NCI-H1417 treated with DMSO at 0.1 percent for 48 hours (cell line): ENCODE measurements around the gene MYLK2.
"Not testable (repeated sequence)": the region's sequence is repeated elsewhere in the genome, so short reads cannot be mapped to it uniquely, and the experiment has no call there.

Experiments used
- DNase-seq: peaks from one replicate; lab custom pipeline; 2025; lab: John Stamatoyannopoulos, UW

MYLK2 gene

DNA sequence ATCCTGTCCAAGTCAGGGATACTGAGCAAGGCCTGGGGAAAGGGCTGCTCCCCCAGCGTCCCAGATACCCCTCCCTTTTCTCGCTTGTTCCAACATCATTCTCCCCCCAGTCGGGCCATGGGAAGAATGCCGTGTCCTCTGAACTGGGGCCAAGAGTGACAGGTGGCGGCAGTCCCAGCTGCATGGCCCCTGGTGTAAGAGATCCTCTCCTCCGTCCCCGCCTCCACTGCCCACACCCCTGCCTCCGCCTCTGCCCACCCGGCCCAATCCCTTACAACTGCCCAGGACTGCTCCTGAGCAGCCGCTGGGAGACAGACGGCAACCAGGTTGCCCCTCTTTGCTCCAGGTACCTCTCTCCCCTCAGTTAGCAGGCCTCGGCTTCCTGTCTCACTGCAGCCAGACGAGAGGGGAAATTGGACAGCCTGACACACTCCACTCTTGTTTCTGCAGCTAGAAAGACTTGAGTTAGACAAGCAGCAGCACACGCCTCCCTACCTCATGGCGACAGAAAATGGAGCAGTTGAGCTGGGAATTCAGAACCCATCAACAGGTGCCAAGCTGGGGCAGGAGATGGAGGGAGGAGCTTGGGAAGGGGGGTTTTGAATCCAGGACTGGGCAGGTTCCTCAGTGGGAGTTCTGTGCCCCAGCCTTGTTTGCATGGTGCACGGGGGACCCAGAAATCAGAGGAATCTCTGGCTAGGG is at the start of gene MYLK2:
TSS of gene MYLK2 (plus strand) at position 274 of the 702 bp plus-strand sequence. CDS start at position 499, 225 bp downstream.
- DNase-seq: no peak

DNA sequence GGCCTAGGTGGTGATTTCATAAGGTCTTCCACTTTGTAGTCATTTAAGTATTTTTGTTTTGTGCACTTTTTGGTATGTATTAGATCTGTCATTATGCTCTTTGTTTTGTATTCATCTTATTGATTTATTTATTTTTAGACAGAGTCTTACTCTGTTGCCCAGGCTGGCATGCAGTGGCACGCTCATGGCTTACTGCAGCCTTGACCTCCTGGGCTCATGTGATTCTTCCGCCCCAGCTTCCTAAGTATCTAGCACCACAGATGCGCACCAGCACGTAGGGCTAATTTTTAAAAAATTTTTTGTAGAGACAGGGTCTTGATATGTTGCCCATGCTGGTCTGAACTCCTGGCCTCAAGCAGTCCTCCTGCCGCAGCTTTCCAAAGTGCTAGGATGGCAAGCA is 49.5 kb upstream of the MYLK2 start:
- no peak for DNase-seq

DNA sequence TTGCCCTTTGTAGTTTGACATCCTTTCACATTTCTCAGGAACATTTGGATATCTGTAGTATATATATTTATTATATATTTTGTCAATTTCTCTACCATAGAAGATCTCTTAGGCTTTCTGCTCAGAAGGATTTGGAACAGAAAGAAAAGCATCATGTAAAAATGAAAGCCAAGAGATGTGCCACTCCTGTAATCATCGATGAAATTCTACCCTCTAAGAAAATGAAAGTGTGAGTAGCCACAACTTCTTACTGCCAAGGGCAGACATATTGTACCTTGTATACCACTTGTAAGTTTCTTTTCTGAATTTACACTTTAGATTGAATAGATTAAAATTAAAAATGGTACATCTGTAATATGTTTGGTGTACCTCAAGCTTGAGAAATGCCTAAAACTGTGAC is 48.9 kb upstream of the MYLK2 start:
- DNase-seq: no peak

DNA sequence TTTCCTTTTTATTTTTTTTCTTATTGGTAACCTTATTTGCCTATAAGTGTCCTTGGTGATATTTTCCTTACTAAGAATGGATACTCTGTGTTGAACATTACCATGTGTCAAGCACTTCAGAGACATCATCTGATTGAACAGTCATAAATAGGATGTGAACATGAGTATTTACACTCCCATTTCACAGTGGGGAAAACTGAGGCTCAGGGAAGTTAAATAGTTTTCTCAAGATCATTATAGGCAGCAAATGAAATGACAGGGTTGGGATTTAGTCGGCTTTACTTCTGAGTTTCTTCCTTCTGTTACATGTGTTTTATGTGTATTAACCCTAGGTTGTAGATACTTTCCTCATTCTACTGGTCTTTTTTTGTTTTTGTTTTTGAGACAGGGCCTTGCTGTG is 44.7 kb upstream of the MYLK2 start:
- no peak for DNase-seq

DNA sequence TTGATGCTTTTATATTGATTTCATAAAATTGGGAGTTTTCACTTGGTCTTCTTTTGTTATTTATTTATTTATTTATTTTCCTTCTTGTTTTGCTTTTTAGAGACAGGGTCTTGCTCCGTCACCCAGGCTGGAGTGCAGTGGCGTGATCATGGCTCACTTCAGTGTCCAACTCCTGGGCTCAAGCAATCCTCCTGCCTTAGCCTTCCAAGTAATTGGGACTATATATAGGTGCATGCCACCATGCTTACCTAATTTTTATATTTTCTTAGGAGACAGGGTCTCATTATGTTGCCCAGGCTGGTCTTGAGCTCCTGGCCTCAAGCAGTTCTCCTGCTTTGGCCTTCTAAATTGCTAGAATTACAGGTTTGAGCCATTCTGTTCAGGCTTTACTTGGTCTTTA is 38.3 kb upstream of the MYLK2 start:
- no peak for DNase-seq

DNA sequence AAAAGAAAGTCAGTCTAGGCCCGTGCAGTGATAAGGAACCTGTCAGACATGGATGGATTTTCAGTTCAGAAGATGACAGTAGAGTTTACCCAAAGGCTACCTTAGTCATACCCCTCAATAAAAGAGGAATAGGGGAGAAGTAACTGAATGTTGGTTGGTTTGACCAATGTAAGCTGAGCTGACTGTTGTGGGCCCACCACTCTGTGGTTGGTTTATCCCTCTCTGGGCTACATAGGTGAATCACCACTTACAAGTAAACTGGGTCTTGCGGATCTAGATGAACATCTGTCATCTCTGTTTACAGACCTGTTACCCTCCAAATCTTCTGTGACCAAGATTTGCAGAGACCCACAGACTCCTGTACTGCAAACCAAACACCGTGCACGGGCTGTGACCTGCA is 37.2 kb upstream of the MYLK2 start:
- DNase-seq: no peak

DNA sequence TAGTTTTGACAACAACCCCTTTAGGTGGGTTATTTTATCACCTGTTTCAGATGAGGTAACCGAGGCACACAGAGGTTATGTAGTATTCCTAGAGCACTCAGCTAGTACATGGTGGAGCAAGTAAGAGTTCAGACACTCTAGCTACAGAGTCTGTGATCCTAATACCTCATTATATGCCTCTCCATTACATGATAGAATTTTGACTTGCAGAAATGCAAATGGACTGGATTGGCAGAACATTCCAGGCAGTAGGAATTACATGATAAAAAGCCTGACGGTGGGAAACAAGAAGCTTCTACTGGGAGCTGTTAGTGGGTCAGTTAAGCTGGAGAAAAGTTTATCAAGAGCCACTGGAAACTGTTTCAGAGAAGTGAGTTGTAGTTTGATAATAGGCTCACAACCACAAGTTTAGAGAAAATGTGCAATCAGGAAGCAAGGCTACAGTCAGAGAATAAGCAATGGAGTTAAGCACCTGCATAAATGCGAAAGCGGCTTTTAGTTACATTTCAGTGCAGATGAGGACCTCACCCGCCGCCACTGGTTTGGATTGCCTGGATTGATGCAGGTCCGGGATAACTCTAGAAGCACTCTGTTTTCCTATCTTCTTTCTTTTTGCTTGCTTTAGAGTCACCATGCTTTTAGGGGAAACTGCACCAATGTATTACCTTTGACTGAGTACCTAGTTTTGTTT is 34.7 kb upstream of the MYLK2 start:
- no peak for DNase-seq

DNA sequence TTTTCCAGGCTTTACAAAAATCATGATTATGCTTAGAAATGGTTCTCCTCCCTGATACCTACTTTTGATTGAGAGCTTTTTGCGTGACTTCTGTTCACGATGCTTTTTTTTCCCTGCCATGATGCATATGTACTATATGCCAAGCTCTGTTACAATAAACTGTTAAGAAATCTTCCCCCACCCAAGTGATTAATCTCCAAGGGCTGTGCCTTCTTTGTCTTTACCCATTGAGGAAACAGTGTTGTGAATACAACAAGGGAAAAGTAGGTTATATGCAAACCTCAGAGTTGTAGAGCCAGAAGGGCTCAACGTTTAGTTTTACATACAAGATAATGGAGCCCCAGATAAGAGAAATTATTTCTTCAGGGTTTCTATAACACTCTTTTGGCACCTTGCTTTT is 34.1 kb upstream of the MYLK2 start:
- no peak for DNase-seq

DNA sequence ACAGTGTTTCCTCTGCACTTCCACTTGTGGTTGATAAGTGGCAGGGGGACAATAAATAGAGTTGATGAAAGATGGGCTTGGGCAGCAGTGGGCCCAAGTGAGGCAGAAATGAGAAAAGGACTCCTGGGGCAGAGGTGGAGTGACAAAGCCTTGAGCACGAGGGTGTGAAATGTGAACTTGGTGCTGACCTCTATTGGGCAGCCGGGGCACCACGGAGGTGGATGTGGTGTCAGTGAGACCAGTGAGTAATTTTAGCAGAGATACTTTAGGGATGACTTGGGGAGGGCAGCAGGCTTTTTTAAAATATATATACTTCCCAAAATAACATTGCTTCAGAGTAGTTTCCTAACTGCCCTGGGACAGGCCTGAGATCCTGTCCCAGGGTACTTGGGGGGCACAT is 30.6 kb upstream of the MYLK2 start:
- DNase-seq: no peak

DNA sequence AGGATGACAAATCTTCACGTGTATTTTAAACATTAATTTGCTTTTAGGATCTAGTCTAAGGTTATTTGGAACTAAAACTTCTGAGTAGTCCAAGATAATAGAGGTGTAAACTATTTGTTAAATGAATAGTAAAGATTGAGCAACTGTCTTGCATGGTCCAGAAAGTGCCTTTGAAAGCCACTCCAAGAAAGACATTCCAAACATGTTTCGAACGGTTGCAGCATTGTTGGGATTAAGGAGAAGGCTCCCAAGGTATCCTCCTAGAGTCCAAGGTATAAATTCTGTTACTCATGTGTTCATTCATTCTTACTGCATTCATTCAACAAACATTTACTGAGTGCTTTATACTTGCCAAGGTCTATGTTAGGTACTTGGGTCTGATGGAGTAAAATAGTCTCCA is 28.8 kb upstream of the MYLK2 start:
- no peak for DNase-seq

DNA sequence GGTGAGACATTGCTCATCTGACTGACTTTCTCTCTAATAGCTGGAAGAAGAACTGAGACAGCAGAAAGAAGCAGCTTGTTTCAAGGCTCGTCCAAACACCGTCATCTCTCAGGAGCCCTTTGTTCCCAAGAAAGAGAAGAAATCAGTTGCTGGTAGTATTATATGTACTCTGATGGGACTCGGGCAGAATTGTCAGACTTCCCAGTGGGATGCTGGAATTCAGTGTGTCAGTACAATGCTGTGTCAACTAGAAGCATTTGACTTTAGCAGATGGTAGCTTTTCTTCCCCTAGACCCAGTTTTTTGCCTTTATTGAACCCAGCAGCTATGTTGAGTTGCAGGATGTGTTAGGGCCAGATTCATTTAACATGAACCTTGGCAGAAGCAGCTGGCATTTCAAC is 21.8 kb upstream of the MYLK2 start:
- no peak for DNase-seq

DNA sequence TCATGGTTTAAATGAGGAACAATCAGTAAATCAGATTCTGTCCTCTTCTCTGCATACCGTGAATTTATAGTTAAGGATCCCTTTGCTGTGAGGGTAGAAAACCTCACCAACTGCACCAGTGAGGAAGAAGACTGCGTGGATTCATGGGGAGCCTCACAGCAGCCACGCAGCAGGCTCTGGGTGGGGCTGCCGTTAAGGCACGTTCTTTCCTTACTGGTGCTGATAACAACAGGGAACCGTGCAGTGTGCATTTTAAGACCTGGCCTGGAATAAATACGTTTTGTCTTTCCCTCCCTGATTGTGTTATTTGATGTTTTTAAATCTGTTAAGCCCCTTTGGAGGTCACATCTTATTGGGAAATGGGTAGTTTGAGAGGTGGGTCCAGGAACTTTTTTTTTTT is 17.6 kb upstream of the MYLK2 start:
- DNase-seq: no peak

DNA sequence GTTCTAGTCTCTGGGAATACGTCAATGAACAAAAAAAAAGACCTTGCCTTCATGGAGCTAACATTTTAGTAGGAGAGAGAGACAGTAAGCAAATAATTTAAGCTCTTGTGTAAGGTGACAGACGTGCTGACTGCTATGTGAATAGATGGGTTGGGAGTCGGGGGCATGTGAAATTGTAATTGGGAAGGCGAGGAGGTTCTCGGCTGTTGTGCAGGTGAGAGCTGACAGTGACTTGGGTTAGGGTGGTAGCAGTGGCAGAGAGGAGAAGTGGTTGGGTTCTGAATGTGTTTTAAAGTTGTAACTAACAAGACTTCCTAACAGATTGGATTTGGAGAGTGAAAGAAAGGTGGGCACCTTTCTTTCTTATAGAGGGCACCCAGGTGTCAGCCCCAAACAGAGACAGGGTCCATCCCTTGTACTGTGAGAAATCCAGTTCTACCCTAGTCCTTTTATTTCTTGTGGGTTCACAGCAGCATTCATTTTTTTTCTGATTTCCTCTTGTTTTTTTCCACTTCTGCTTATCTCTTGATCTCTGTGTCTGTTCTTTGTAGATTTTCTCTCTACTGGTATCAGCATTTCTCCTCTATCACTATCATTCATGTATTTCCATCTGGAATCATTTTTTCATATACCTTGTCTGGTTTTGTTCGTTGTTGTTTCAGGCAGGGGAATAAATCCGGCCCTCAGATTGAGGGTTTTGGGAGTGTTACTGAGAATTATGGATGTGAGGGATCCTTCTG is 15.4 kb upstream of the MYLK2 start:
- DNase-seq: no peak

DNA sequence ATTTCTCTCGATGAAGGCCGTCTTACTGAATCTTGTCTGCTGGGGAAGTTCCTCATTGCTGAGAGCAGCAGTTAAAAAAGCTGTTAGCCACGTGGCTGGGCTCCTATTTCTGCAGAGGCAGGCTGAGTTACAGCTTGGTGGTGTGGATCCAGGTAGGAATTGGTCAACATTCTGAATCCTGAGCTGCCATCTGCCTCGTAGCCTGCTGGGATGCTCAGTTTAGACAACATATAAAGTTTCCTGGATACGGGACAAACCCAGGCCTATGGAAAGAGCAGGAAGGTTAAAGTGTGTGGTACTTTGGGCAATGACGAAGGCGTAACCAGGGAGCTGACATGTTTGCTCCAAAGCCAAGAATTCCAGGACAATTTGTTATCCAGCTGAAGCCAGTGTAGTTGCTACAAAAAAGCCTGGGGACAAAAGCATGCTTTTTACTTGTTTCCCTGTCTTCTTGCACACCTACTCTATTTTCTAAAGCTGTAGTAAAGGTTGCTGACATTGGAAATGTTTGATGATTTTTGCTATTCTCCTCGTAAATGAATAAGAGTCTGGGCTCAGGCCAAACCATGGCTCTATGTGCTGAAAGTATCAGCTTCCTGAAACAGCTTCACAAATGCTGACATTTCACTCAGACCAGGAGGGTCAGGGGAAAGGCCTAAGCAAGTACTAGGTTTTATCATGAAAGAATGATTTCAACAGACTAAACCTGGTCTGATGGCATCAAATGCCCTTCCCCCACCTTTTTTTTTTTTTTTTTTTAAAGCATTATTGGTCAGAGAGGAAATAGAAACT is 12.4 kb upstream of the MYLK2 start:
- no peak for DNase-seq

DNA sequence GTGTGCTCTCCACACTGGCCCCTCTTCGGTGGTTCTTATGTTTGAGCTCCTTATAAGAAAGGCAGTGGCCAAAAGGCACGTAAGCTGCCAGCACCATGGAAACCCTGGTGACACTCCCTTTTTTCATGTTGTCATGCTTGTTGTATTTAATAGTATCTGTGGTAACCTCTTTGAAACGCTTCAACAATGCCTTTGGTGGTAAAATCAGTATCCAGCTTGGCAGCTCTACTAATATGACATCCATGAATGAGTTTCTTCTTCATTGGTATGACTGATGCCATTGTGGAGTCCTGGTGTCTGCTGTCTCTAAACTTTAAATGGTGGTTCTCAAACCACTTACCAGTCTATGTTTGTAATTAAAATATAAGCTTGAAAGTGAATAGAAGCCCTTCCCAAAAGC is 10.7 kb upstream of the MYLK2 start:
- DNase-seq: no peak

DNA sequence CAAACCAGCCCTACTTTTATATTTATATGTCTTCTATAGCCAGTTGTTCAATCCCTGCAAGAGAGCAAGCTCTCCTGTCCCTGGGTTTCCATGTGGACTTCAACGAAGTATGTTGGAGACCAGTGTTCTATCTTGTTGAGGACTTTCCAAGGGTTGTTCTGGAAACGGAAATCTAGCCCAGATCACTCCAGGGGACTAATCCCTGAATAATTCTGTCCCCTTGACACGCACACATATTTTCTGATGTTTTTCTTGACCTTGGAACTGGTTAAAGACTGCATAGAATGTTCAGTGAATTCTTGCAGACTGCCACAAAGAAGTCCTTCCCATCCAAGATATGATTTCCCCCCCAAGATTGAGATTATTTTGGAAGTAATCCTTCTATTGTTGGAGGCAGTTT is 9.5 kb upstream of the MYLK2 start:
- DNase-seq: no peak

DNA sequence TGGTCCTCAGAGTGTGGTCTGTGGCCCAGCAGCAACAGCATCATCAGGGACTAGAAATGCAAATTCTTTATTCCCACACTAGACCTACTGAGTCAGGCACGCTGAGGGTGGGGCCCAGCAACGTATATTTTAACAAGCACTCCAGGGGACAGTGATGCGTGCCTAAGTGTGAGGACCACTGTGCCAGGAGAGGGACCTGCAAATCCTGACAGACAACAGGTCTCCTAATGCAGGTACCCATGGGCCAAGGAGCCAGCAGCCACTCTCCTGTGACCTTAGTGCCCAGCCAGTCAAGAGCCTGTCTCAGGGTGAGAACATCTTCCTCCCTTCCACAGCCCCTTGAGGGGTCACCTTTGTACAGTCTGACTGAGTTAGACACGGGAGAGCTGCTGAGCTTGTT is 8.0 kb upstream of the MYLK2 start:
- no peak for DNase-seq

DNA sequence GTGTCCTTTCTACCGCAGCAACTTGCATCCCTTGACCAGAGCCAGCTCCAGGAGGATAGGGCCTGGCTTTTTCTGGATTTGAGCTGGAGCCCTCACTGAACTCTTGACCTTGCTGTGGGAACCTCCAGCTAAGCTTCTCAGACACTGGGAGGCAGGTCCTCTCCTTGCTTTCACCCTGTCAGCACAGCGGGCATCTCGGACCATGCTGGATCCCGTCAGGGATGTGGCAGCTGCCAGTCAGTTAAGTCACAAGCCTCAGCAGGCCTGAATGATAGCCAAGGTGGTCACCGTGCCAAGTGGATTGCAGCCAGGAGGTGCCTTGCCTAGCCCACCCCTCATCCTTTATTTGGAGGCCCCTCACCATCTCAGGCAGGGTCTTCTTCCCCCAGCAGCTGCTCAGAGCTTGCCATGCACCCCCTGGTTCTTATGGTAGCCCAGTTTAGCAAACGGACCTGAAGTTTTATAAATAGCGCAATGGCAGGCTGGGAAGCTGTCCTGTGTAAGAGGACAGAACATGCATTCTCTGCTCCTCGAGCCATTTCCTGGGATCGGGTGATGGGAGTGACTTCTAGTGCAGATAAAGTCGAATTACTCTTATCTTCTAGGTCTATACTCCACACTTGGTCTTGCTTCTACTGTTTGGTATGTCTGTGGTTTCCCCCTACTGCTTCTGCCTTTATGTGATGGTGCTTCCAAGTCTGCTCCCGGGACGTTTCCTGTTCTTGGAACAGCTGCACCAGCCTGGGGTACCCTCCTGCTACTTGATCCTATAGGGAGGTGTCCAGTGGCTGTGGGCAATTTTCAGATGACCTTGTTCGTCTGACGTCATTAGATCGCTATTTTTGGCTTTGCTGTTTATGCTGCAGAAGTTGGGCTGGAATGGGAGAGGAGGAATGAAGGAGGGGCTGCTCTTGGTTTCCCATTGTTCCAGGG is 7.1 kb upstream of the MYLK2 start:
- DNase-seq: no peak

DNA sequence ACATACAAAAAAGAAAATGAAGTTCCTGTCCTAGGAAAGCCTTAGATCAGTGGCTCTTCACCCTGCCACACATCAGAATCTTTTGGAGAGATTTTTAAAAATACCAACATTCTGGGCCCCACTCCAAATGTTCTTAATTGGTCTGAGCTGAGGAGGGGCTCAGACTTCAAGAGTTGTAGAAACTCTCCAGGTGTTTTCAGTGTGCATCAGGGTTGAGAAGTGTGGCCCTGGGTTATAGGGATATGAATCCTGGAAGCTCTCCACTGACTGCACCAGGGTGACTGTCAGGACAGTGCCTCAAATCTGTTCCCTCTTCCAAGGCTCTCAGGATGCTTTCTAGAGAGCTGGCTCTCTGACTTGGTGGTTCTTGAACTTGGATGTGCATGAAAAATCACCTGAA is 5.5 kb upstream of the MYLK2 start:
- no peak for DNase-seq

DNA sequence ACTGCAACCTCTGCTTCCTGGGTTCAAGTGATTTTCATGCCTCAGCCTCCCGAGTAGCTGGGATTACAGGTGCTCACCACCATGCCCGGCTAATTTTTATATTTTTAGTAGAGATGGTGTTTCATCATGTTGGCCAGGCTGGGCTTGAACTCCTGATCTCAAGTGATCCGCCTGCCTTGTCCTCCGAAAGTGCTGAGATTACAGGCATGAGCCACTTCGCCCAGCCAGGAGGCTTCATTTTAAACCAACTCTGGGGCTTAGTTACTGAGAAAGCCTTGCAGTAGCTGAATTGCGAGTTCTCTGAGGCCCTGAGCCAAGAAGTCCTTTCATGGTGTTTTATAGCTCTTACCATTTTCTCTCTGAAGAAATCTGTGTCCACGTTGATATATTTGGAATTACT is 5.0 kb upstream of the MYLK2 start:
- DNase-seq: not testable (repeated sequence)
